HT-29 (cell line): ENCODE measurements around the gene ORAI1. TPM values are rescaled to one million over a fixed set of nuclear protein-coding genes. Genes with fewer than 3 reads are reported as not detected.
A peak's percentile ranks its signal among the peaks of the same experiment; 100 is the strongest.
"Not testable (repeated sequence)": the region's sequence is repeated elsewhere in the genome, so short reads cannot be mapped to it uniquely, and the experiment has no call there.

ENCODE experiments used
- DNase-seq: peaks from one replicate; pipeline ENCODE4 v3.0.0-alpha.2; 2015; ENCODE audit warnings: low spot score
- total RNA-seq: library from RNA; depleted of rRNA; stranded (reverse); fragments of >200 nt; shearing (Covaris generic); gene quantifications from 2 replicates; pipeline ENCODE4 v1.2.3, GENCODE V29; 2014

Gene ORAI1
- total RNA-seq, 1 experiment from 2014 or later = 19.9 TPM

- DNase-seq = no peak
Observed at GRCh38 chr12:121648458-121649028, 22.2 kb downstream of the ORAI1 start.

GRCh38 chr12:121649322-121649721 is 23.0 kb downstream of the ORAI1 start:
- no peak for DNase-seq

GRCh38 chr12:121649819-121650353 is 23.6 kb downstream of the ORAI1 start:
- no peak for DNase-seq

- DNase-seq = no peak
Observed at GRCh38 chr12:121651320-121651719, 25.0 kb downstream of the ORAI1 start.

GRCh38 chr12:121652767-121653497 is 26.6 kb downstream of the ORAI1 start:
- peak; percentile 16 for DNase-seq

GRCh38 chr12:121653999-121654398 is 27.7 kb downstream of the ORAI1 start:
- no peak for DNase-seq

- no peak for DNase-seq
Observed at GRCh38 chr12:121656122-121656521, 29.8 kb downstream of the ORAI1 start.

- no peak for DNase-seq
Observed at GRCh38 chr12:121657305-121658008, 31.1 kb downstream of the ORAI1 start.

- DNase-seq = not testable (repeated sequence)
Observed at GRCh38 chr12:121661353-121662105, 35.2 kb downstream of the ORAI1 start.

- DNase-seq = no peak
Observed at GRCh38 chr12:121663610-121663929, 37.2 kb downstream of the ORAI1 start.

GRCh38 chr12:121666829-121667228 is 40.5 kb downstream of the ORAI1 start:
- not testable (repeated sequence) for DNase-seq

GRCh38 chr12:121668750-121669520 is 42.6 kb downstream of the ORAI1 start:
- DNase-seq = no peak

- DNase-seq = no peak
Observed at GRCh38 chr12:121669521-121669900, 43.2 kb downstream of the ORAI1 start, which contains the start of gene MORN3. TSS of gene MORN3 (minus strand) at chr12:121669654. CDS start at chr12:121669483, 171 bp downstream.

GRCh38 chr12:121673013-121673511 is 46.7 kb downstream of the ORAI1 start:
- peak; percentile 62 for DNase-seq

GRCh38 chr12:121676190-121676589 is 49.9 kb downstream of the ORAI1 start:
- no peak for DNase-seq

GRCh38 chr12:121678305-121678704 is 52.0 kb downstream of the ORAI1 start:
- no peak for DNase-seq

- DNase-seq = no peak
Observed at GRCh38 chr12:121678716-121679300, 52.5 kb downstream of the ORAI1 start.

GRCh38 chr12:121679661-121680197 is 53.4 kb downstream of the ORAI1 start:
- not testable (repeated sequence) for DNase-seq

- no peak for DNase-seq
Observed at GRCh38 chr12:121688966-121689365, 62.6 kb downstream of the ORAI1 start.

GRCh38 chr12:121689430-121689829 is 63.1 kb downstream of the ORAI1 start:
- DNase-seq = no peak
